Measurements from ENCODE around the gene L3MBTL4. TPM values are rescaled to one million over a fixed set of nuclear protein-coding genes. Genes with fewer than 3 reads are reported as not detected.

Gene L3MBTL4
- total RNA-seq, 6 donors from 2014 or later, result 13.2 to 29.1 (median 14.8) TPM

DNA sequence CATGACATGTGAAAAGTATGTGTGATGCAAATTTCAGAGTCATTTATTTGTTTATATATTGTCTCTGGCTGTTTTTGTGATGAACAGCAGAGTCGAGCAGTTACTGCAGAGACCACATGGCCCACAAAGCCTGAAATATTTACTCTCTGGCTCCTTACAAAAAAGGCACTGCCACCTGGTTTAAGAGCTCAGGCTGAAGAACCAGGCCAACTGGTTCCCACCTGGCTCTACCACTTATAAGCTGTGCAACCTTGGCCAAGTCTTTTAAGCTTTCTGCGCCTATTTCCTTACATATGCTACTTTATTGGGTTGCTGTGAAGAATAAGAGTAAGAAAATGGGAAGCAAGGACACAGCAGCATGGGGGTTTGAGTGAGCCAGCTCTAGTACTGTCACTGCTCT is 207.6 kb downstream of the L3MBTL4 start:
- 55 to 60% methylated on average over 2 of the region's 2 CpGs for whole genome bisulfite sequencing, 2 donors
- Histone ChIP-seq H3K4me1 (peaks cover 0 to 7% (median 0%) of the 10 kb centered on the region in 4 donors), H3K9me3 (no peaks in the 10 kb centered on the region), H3K4me3 (no peak overlapping the region), H3K36me3 (no peaks in the 10 kb centered on the region), H3K27ac (peak overlapping the region in 1 of 4 donors; percentile 0), H3K27me3 (no peaks in the 10 kb centered on the region)
- DNase-seq, result peak in 1 of 2 donors; percentile 81
- peak in 1 of 4 donors; percentile 20 for TF ChIP-seq EP300 (IDR thresholded peaks at IDR 0.05)
- TF ChIP-seq POLR2A (IDR thresholded peaks at IDR 0.05), result no peak
- ATAC-seq (ENCODE audit: low FRiP score in 2 of 2), result peak in 1 of 2 donors; percentile 64

DNA sequence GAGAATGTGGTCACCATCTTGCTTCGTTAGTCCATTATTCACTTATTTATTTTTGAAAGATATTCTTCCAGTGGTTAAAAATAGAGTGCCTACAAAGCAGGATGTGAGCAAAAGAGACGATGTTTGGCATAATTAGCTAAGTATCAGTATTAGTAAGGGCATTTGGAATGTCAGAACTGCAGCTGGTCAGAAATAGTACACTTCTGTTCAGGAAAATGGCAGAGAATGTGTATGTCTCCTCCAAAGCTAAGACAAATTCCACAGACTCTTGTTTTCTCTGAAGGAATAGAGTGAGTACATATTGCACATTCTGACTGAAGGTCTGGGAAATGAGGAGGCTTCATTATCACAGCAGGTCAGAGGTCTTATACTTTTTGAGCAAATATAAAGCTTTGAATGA is 209.0 kb downstream of the L3MBTL4 start:
- TF ChIP-seq, protein P1, sequence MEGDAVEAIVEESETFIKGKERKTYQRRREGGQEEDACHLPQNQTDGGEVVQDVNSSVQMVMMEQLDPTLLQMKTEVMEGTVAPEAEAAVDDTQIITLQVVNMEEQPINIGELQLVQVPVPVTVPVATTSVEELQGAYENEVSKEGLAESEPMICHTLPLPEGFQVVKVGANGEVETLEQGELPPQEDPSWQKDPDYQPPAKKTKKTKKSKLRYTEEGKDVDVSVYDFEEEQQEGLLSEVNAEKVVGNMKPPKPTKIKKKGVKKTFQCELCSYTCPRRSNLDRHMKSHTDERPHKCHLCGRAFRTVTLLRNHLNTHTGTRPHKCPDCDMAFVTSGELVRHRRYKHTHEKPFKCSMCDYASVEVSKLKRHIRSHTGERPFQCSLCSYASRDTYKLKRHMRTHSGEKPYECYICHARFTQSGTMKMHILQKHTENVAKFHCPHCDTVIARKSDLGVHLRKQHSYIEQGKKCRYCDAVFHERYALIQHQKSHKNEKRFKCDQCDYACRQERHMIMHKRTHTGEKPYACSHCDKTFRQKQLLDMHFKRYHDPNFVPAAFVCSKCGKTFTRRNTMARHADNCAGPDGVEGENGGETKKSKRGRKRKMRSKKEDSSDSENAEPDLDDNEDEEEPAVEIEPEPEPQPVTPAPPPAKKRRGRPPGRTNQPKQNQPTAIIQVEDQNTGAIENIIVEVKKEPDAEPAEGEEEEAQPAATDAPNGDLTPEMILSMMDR (IDR thresholded peaks at IDR 0.05), result no peak
- no peak for TF ChIP-seq POLR2A (IDR thresholded peaks at IDR 0.05)
- TF ChIP-seq POLR2AphosphoS5 (IDR thresholded peaks at IDR 0.05), result no peak
- TF ChIP-seq EP300 (IDR thresholded peaks at IDR 0.05), result no peak
- 73 to 76% methylated on average over 2 of the region's 2 CpGs for WGBS, 2 donors
- no peaks in the 10 kb centered on the region for H3K36me3 ChIP-seq
- H3K4me1 ChIP-seq, result peaks cover 0 to 7% (median 0%) of the 10 kb centered on the region in 4 donors
- no peak overlapping the region for H3K4me3 ChIP-seq
- H3K27ac ChIP-seq, result no peak overlapping the region
- no peaks in the 10 kb centered on the region for H3K27me3 ChIP-seq
- no peak for ATAC-seq (ENCODE audit: low FRiP score in 2 of 2)
- no peaks in the 10 kb centered on the region for H3K9me3 ChIP-seq
- no peak for DNase-seq

DNA sequence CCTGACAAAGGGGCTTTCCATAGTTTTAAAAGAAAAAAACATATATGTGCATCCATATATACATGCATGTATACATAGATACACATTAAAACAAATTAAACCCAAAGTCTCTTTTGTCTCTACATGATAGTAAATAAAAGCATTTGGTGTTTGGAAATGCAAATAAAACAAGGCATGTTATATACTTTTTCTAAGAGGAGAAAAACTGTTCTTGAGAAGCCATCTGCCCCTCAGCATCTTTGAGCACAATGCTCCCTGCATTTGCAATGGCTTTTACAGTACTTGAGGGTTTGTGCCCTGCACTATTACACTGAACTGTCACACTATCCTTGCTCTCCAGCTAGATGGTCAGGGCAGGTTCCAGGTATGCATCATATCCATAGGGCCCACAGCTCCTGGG is 210.2 kb downstream of the L3MBTL4 start:
- Histone ChIP-seq H3K9me3 (no peaks in the 10 kb centered on the region), H3K27me3 (no peaks in the 10 kb centered on the region), H3K4me1 (peaks cover 0 to 4% (median 0%) of the 10 kb centered on the region in 4 donors), H3K36me3 (no peaks in the 10 kb centered on the region), H3K27ac (no peak overlapping the region), H3K4me3 (no peak overlapping the region)
- ATAC-seq (ENCODE audit: low FRiP score in 2 of 2), result no peak
- no peak for DNase-seq
- TF ChIP-seq EP300 (IDR thresholded peaks at IDR 0.05) (no peak), POLR2A (IDR thresholded peaks at IDR 0.05) (no peak), POLR2AphosphoS5 (IDR thresholded peaks at IDR 0.05) (no peak)
- TF ChIP-seq, protein P1 (IDR thresholded peaks at IDR 0.05), result no peak

DNA sequence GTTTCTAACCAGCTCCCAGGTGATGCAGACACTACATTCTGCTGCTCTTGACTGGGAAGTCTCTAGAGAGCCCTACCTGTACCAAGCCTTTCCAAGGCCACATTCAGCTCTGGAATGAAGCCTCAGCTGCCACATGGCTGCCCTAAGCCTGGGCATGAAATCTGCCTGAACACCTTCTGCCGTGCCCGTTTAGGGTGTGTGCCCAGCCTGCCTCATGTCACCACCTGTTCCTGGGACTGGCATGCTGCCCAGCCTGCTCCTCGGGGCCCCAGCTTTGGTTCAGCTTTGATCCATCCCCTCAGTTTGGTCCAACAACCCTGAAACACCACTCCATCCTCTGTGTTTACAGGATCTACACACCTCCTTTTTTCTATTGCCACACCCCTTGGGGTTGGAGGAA is 210.9 kb downstream of the L3MBTL4 start:
- no peaks in the 10 kb centered on the region for H3K27me3 ChIP-seq
- H3K4me1 ChIP-seq, result peaks cover 0 to 4% (median 0%) of the 10 kb centered on the region in 4 donors
- WGBS, 2 donors, result 44 to 58% methylated on average over 3 of the region's 3 CpGs
- TF ChIP-seq POLR2A (IDR thresholded peaks at IDR 0.05) (no peak), EP300 (IDR thresholded peaks at IDR 0.05) (no peak), POLR2AphosphoS5 (IDR thresholded peaks at IDR 0.05) (no peak)
- TF ChIP-seq, protein P1 (IDR thresholded peaks at IDR 0.05), result no peak
- peak in 1 of 2 donors; percentile 7 for DNase-seq
- H3K4me3 ChIP-seq, result no peak overlapping the region
- H3K36me3 ChIP-seq, result no peaks in the 10 kb centered on the region
- H3K9me3 ChIP-seq, result no peaks in the 10 kb centered on the region
- no peak for ATAC-seq (ENCODE audit: low FRiP score in 2 of 2)
- peak overlapping the region in 1 of 4 donors; percentile 1 for H3K27ac ChIP-seq

DNA sequence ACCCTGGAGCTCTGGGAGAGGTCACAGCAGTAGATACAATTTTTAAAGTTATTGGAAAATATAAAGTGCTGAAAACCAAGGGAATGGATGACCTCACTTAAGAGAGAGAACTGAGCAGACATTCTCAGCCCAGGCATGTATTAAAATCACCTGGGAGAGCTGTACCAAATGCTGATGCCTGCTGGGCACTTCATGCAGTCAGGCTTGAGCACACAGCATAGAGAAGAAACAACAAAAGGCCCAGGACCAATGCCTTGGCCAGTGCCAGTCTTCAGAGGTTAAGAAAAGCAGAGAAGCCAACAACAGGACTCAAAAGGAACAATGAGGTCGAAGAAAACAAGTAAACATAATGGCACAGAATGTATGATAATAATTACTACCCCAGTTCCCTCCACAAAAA is 211.8 kb downstream of the L3MBTL4 start:
- peaks cover 0 to 4% (median 0%) of the 10 kb centered on the region in 4 donors for H3K4me1 ChIP-seq
- 73 to 89% methylated on average over 1 of the region's 1 CpG for WGBS, 2 donors
- H3K9me3 ChIP-seq, result no peaks in the 10 kb centered on the region
- H3K27me3 ChIP-seq, result no peaks in the 10 kb centered on the region
- DNase-seq (no peak), ATAC-seq (ENCODE audit: low FRiP score in 2 of 2) (no peak)
- H3K36me3 ChIP-seq, result no peaks in the 10 kb centered on the region
- TF ChIP-seq, protein P1 (IDR thresholded peaks at IDR 0.05), result no peak
- no peak overlapping the region for H3K4me3 ChIP-seq
- no peak overlapping the region for H3K27ac ChIP-seq

Measured in upper lobe of left lung (tissue), 6 donors.